ENCODE results near the gene PIGC.

DNA sequence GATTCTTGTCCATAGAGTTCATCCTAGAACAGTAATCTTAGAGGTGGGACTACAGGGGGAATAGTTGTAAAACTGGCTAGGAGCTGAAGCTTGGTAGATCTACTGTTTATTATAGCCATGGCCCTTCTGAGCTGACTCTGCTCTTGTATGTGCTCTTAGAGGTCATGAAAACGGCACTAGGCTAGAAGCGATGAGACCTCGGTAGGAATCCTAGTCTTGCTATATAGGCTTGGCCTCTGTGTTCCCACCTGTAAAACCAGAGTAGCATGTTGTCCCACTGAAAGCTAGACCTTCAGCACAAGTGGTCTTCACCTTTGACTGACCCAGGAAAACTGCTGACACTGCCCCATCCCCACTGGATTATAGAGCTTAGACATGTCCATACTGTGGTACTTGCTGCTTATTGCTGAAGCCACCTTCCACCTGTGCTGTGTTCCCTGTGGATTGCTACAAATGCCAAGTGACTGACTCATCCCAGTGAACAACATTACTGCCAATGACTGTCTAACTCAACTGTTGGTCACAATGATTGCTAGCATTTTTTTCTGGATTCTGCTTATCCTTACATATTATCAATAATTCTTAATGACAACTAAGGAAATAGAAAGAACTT, 23.0 kb upstream of the PIGC start:
- TF ChIP-seq, protein P1, sequence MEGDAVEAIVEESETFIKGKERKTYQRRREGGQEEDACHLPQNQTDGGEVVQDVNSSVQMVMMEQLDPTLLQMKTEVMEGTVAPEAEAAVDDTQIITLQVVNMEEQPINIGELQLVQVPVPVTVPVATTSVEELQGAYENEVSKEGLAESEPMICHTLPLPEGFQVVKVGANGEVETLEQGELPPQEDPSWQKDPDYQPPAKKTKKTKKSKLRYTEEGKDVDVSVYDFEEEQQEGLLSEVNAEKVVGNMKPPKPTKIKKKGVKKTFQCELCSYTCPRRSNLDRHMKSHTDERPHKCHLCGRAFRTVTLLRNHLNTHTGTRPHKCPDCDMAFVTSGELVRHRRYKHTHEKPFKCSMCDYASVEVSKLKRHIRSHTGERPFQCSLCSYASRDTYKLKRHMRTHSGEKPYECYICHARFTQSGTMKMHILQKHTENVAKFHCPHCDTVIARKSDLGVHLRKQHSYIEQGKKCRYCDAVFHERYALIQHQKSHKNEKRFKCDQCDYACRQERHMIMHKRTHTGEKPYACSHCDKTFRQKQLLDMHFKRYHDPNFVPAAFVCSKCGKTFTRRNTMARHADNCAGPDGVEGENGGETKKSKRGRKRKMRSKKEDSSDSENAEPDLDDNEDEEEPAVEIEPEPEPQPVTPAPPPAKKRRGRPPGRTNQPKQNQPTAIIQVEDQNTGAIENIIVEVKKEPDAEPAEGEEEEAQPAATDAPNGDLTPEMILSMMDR (IDR thresholded peaks at IDR 0.05), result no peak
- TF ChIP-seq POLR2A (IDR thresholded peaks at IDR 0.05), result no peak
- TF ChIP-seq POLR2AphosphoS5 (IDR thresholded peaks at IDR 0.05), result no peak
- TF ChIP-seq EP300 (IDR thresholded peaks at IDR 0.05), result no peak

Measured in stomach (tissue), 4 donors.